ENCODE measurements around the gene GUCD1.
"Not testable (repeated sequence)": the region's sequence is repeated elsewhere in the genome, so short reads cannot be mapped to it uniquely, and the experiment has no call there.

The GUCD1 gene

DNA sequence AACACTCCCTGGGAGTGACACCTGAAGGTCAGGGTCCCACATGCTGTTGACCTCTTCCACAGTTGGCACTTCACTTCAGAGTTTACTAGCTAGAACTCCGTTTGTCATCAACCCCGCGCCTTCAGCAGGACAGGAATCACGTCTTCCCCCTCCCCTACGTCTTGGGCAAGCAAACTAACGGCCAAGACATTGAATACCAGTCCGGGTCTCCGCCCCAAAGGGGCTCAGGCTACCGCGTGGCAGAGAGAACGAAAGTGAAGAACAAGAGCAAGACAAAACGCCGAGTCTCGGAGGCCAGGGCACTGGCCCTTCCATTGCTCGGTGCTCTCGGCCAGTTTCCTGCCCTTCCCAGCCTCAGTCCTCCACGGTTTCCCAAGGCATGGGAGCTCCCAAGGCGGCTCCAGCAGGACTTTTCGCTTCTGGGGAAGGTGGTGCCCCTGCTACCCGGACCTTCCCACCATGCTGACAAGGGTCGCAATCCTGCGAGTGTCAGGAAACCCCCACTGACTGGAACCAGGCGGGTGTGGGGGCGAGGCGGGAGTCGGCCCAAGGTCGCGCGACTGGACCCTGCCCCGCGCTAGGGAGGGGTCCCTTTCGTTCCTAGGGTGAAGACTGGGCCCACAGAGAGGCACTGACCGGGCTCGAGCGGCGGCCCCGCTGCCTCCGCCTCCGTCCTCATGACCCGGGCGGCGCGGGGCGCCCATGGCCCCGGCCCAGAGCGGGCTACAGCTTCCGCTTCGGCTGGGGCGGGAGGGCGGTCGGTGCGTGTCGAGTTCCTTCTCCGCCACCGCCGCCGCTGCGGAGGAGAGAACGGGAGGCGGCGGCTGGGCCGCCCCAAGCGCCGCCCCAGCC is at the start of gene GUCD1:
GUCD1 (minus strand) TSS at position 826 of the 852 bp plus-strand sequence; CDS start at position 679, 147 bp downstream.
- peak; percentile 46 for DNase-seq (ENCODE audit: low spot score)

DNA sequence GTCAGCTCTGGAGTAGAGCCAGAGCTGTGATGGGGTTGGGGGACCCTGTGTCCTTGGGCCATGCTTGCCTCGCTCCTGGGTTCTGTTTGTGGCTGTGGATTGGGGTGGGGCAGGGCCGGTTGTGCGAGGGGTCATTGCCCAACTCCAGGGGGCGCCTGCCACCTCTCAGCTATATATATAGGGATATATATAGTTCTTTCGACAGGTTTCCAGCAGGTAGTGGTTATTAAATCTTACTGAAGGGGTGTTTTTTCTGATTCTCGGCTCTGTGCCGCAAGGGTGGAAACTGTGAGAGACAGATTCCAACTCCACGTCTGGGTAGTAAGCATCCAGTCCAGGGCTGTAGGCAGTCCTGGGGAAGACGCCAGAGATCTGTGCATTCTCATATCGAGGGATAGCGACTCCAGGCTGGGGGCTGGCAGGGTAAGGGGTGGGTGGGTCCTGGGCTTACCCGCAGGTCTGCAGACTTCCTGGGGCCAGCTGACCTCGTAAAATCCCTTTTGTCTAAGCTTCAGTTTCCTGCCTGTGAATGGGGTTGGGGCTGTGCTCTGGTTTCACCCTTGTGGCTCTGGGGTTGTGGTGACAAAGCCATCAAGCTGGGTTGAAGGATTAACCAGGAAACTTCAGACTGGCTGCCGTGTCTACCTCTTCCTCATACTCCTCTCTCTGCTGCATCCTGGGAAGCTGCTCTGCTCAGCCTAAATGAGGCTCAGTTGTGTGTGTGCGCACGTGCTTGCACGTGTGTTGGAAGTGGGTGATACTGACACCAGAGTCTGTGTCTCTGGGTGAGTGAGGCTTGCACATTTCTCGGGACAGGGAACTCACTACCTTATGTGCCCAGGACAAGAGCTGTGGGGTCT is 49.1 kb upstream of the GUCD1 start:
- not testable (repeated sequence) for DNase-seq (ENCODE audit: low spot score)

DNA sequence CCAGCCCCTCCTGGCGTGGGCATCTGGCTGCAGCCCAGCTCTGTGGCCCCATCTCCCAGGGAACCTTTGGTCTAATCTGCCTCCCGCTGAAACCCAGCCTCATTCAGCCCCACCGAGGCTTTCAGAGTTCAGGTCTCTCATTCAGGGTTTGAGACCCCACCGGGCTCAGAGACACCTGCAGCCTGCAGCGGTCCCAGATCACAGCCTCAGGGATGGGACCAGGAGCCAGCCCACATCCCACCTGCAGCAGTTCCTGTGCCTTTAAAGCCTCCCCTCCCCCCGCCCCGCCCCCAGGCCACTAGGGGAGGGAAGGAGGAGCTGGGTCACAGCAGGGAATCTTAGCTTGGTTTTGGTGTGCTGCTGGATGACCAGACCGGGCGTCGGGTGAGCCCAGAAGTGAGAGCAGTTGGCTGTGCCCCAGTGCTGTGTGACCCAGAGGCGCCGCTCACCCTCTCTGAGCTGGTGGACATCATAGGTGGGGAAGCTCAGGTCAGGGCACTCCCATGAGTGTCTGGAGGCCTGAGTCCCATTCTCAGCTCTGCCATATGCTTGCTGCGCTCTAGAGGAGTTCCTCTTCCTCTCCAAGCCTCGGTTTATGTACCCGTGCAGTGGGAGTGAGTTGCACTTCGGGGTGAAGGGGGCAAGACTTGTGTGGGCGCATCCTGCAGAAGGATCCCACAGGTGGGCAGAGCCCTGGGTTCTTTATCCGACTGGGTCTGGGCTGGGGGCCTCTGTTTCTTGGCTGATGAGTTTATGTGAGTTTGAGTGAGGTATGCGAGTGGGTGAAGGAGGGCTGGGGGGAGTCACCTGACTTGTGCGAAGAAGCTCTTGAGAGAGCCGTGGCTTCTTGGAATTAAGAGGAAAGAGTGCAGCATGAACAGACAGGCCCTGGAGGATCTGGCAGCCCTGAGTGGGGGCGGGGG is 48.2 kb upstream of the GUCD1 start, which contains the start of gene GGT1:
GGT1 (plus strand) TSS at position 347 of the 923 bp plus-strand sequence. CDS start 7,889 bp downstream, outside the sequence.
- not testable (repeated sequence) for DNase-seq (ENCODE audit: low spot score)

DNA sequence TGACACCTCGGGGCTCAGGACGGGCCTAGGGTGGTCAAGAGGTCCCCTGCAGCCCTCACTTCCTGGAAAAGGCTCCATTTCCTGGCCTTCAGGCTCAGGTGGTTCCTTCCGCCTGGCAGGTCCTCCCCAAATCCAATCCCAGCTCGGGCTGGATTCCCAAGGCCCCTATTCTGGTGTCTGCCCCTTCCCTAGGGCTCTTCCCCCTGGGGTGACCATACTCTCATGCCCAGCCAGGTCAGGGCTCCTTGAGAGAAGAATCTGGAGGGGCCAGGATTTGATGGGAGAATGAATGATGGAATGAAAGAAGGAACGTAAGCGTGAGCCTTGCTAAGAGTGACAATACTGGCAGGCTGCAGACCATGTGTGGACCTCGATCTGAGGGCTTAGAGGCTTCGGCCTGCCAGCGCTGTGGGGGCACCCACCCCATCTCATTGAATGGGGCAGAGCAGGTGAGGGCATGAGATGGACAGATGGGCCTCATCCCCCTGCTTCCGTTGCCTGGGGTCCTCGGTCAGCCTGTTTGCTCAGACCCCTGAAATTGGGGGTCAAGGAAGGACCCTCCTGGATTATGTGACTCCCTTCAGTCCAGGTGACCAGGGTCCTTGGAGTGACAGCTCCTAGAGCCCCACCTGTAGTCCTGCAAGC is 47.3 kb upstream of the GUCD1 start:
- DNase-seq (ENCODE audit: low spot score), result not testable (repeated sequence)

DNA sequence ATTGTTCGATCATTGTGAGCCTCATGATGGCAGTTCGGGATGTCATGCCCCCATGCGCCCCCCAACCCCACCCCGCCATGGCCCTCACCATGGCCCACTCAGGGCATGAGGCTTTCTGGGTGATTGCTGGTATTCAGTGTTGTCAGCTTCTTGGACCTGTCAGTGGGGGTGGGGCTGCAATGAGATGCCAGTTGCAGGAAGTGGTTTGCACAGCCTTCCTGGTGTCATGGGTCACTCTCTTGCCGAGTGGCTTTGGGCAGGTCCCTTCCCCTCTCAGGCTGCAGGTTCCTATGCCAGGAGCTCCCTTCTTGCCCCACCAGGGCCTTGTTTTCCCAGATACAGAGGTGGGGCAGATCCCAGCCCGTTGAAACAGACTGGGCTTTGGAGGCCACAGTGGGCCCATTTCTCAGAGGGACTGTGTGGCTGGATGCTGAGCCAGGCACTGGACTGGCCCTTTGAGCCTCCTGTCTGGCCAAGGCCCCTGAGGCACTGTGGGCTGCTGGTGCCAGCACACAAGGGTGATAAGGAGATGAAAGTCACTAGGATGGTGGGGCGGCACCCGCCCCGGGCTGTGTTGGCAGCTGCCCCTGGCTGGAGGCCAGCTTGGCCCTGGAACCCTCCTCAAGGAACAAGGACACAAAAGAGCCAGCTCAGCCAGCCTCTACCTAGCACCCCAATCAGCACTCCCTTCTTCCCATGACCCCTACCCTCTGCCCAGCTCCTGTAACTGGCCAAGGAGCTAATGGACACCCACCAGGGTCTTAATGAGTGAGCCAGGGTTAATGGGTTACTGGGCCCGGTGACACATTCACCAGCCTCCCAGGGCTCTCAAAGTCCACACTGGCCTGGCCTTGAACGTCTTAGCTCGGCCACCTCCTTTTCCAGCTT is 46.5 kb upstream of the GUCD1 start:
- no peak for DNase-seq (ENCODE audit: low spot score)

DNA sequence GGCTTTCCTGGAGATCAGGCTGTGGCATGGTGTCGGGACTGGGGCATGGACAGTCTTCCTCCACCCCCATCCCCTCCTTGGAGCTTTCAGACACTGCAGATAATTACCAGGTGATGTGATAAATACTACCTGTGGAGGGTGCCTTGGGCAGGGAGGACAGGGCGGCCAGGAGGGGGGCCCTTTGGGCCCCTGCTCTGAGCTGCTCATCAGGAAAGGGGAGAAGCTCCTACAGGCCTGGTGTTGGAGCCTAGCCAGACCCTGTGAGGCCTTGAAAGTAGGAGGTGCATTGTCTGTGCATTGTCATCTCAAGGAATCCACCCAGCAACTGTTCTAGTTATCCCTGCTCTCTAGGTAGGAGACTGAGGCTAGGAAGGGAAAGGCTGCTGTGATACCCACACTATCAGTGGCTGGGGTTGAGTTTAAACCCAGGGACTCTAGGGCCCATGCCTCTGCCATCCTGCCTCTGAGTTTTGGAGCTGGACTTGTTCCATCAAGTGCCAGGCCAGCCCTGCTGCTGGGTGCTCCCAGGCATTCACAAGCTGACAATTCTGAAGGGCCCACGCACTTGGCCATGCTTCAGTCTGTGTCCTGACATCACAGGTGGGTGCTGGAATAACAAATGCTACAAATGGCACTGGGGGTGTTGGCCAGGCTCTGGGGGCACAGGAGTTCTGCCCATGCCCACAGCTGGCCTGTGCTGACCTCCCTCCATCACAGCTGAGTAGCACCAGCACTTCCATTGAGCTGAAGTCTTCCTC is 45.2 kb upstream of the GUCD1 start:
- DNase-seq (ENCODE audit: low spot score), result not testable (repeated sequence)

DNA sequence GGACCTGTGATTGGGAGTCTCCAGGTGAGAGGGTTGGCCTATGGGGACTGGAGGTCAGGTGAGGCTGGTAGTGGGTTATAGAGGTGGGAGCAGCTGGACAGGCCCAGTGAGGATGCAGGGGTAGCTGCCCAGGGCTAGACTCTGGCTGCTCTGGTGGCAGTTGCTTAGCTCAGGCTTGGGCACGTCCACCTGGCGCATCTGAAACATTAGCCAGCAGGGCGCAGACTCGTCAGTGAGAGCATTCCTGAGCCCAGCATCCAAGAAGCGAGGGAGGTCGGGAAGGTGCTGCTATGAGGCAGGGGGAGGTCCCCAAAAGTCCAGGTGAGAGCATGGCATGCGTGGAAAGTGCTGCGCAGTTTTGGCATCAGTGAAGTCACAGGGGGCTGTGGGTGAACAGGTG is 44.6 kb upstream of the GUCD1 start:
- no peak for DNase-seq (ENCODE audit: low spot score)

DNA sequence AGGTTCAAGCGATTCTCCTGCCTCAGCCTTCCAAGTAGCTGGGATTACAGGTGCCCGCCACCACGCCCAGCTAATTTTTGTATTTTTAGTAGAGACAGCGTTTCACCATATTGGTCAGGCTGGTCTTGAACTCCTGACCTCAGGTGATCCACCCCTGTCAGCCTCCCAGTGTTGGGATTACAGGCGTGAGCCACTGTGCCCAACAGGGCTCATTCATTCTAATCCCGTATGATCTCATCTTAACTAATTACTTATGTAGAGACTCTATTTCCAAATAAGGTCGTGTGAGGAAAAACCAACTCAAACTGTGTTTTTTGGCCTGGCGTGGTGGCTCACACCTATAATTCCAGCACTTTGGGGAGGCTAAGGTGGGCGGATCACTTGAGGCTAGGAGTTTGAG is 42.1 kb upstream of the GUCD1 start:
- DNase-seq (ENCODE audit: low spot score), result not testable (repeated sequence)

DNA sequence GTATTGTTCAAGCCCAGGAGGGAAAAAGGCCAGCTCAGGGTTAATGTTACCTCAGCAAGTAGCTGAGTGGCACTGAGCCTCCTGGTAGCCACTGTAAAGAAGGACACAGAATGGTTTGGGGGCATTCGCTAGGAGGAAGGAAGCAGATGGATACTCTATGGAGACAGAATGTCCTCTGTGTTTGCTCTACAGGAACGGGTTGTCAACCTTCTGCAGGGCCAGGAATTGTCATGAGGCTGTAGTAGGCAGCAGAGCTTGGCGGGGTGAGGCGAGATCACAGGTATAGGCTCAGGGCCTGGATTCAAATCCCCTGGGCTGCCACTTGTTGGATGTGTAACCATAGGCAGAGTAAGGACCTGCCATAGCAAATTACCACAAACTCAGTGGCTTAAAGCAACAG is 40.9 kb upstream of the GUCD1 start:
- no peak for DNase-seq (ENCODE audit: low spot score)

DNA sequence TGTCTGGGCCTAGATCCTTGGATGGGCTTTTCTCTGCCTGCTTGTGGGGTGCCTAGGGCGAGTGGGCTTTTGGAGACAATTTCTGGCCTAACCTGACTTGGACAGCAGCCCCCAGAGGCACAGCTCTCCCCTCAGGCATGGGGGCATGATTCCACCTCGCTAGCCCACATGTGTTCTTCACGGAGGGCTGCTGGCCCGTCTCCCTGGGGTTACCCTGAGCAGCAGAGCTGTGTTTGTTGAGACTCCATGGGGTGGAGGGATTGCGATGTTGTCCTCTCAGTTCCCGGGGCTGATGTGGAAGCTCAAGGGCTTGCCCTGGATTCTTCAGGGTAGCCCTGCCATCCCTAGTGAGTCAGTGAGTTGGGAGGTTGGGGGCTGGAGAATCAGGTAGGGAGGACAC is 40.3 kb upstream of the GUCD1 start:
- no peak for DNase-seq (ENCODE audit: low spot score)

DNA sequence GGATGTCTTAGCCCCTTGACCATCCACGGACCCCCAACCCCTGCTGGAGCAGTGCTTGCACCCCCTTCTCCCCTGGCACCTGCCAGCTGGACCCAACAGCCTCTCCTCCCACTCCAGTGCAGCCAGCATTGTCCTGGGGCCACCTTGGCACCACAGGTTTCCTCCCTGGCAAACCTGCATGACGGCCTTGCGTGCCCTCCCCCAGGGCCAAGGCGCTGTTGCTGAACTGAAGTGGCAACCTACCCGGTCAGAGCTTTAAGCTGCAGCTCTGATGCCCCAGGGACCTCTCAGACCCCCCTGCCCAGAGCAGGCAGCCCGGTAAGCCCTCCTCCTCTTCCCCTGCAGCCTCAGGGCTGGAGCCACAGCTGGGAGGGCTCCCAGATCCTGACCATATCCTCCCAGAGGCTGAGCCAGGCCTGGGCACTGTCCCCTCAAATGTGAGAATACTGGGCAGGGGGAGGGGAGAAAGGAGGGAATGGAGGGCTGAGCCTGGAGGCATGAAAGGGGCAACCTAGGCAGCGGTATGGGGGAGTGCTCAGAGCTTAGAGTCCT is 39.7 kb upstream of the GUCD1 start:
- DNase-seq (ENCODE audit: low spot score), result no peak

DNA sequence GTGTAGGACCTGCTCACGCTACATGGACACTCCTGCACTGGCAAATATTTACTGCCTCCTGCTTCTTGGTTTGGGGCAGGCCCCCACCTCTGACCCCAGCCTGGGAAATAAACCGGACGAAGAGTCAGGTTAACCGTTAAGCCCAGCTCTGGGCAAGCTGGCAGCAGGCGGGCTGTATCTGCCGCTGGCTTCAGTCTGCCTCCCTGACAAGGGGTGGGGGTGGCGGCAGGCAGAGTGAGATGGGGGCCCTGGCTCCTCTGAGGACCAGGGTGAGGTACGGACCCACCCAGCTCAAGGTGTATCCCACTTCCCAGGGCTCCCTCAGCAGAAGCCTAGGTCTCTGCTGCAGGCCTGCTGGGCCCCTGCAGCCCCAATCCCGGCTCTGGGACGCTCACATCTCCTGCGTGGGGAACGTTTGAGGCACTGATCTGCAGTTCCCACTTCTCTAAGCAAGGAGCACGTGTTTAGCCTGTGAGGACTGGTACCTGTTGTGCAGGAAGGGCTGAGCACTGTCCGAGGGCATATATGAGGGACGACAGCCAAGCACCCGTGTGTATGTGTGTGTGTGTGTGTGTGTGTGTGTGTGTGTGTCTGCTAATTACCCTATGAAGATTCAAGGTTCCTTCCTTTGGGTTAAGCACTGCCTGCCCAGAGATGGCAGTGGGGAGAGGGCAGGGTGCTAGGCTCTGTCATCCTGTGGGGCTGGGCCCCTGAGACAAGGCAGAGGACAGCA is 39.1 kb upstream of the GUCD1 start:
- no peak for DNase-seq (ENCODE audit: low spot score)

DNA sequence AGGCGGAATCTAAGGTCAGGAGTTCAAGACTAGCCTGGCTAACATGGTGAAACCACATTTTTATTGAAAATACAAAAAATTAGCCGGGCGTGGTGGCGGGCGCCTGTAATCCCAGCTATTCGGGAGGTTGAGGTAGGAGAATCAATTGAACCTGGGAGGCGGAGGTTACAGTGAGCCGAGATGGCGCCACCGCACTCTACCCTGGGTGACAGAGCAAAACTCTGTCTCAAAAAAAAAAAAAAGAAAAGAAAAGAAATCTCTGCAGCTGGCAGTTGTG is 38.6 kb upstream of the GUCD1 start:
- not testable (repeated sequence) for DNase-seq (ENCODE audit: low spot score)

DNA sequence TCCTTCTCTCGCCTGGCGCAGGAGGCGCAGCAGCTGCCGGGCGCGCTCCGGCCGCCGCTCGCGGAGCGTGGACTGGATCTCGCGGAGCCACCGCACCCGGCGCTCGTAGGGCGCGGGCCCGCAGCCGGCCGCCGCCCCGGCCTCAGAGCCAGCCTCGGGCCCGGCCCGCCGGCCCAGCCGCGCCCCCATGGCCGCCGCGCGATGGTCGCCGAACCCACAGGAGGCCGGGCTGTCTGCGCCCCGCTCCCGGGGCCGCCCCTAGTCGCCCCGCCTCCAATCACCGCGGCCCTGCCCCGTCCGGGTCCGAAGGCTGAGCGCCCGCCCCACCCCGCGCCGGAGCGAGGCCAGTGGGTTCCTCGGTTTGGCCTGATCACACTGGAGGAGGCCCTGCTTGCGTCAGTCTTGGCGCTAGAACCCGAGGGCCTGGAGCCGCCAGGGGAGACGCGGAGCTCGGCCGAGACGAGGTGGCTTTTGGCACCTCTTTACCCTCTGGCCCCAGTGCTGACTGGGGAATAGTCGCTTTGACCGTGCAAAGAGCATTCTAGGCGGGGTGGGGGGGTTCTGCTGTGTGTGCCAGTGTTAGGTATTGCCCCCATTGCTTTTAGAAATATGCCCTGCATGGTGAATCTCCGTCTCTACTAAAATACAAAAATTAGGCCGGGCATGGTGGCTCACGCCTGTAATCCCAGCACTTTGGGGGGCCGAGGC is 38.1 kb upstream of the GUCD1 start, which contains the start of gene LRRC75B:
LRRC75B (minus strand) TSS at position 223 of the 708 bp plus-strand sequence; CDS start at position 189, 34 bp downstream.
- peak; percentile 95 for DNase-seq (ENCODE audit: low spot score)

DNA sequence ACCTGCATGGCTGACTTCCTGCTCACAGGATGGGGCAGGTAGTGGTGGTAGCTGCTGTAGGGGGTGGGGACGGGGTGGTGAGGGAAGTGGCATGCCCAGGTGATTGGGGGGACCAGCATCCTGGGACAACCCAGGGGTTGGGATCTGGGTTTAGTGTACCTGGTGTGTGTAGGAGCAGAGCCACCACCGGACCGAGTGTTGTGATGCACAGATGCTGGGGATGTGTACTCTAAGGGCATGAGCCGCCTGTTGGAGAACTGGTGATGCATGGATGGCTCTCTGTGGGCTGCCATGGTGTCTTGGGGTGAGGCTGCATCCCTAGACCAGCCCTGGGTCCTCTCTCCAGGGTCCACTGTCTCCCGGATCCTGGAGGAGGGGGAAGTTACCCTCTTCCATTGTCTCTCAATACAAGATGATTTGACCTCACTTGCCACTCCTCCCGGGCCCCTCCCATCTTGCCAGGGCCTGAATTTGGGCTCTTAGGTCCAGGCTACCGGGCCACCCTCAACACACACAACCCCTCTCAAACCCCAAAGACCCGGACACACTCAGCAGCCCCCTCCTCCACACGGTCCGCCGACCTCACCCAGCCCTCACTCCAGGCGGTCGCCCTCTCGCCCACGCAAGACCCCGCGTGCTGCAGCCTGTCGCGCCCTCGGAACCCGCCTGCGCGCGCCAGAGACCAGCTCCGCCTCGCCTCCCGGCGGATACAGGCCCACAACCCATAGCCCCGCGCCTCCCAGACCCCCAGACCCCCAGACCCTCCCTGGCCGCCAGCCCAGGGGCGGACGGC is 37.3 kb upstream of the GUCD1 start:
- DNase-seq (ENCODE audit: low spot score), result peak; percentile 45

DNA sequence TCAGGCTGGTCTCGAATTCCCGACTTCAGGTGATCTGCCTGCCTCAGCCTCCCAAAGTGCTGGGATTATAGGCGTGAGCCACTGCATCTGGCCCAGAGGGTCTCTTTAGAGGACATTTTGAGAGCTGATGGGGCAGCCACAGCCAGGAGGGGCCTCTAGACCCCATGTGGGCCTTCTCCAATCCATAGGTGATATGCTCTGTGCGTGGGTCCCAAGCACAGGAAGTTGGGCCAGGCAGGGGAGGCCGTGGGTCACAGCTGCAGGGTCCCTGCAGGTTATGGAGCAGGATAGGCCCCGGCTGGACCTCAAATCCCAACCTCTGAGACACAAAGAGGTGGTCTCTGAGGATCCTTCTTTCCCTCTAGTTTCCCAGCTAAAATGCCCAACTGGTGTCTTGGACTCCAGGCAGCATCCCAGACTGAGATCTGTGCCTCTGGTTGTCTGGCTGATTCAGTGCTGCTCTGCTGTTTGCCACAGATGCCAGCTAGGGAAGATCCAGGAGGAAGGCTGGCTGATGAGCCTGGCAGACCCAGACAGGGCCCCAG is 36.4 kb upstream of the GUCD1 start:
- no peak for DNase-seq (ENCODE audit: low spot score)

Data from hepatic stellate cell (primary cell).